ENCODE results near the gene UBE2L3. TPM values are rescaled to one million over a fixed set of nuclear protein-coding genes. Genes with fewer than 3 reads are reported as not detected.

Gene UBE2L3
- total and polyA plus RNA-seq, 5 donors, result 38.8 to 63.6 (median 45.7) TPM

Small RNA genes within 50 kb of the gene (microRNA-seq; reads per million reads assigned to microRNA genes)
- gene MIR130B (267 to 356 reads per million in 2 donors), gene MIR301B (1.3 to 2.1 reads per million in 2 donors)

Other genes starting within 250 kb of the UBE2L3 start
- under 1 TPM in 3 of 4 donors, not detected in 1; 0.06 to 0.14 (median 0.08) TPM for gene RIMBP3B, start 184.0 kb upstream of the UBE2L3 start, total RNA-seq
- not detected for gene RIMBP3B, start 184.0 kb upstream of the UBE2L3 start, polyA plus RNA-seq
- 1 to 10 TPM; 1.1 to 2.1 (median 1.8) TPM for gene HIC2, start 150.3 kb upstream of the UBE2L3 start, total RNA-seq
- gene HIC2, start 150.3 kb upstream of the UBE2L3 start, polyA plus RNA-seq, result 1.7 TPM
- gene TMEM191C, start 100.3 kb upstream of the UBE2L3 start, total RNA-seq, result 1 to 10 TPM in 2 of 4 donors, under 1 TPM in 1, not detected in 1; 0.68 to 1.4 (median 1.2) TPM
- gene TMEM191C, start 100.3 kb upstream of the UBE2L3 start, polyA plus RNA-seq, result 0.66 TPM
- gene RIMBP3C, start 16.3 kb upstream of the UBE2L3 start, total RNA-seq, result under 1 TPM in 2 of 4 donors, not detected in 2; 0.18 to 0.23 TPM
- 0.02 TPM for gene RIMBP3C, start 16.3 kb upstream of the UBE2L3 start, polyA plus RNA-seq
- 1 to 10 TPM; 3.6 to 5.8 (median 5.3) TPM for gene YDJC, start 62.3 kb downstream of the UBE2L3 start, total RNA-seq
- 7.9 TPM for gene YDJC, start 62.3 kb downstream of the UBE2L3 start, polyA plus RNA-seq
- gene CCDC116, start 65.0 kb downstream of the UBE2L3 start, total RNA-seq, result under 1 TPM in 2 of 4 donors, not detected in 2; 0.34 TPM
- 0.29 TPM for gene CCDC116, start 65.0 kb downstream of the UBE2L3 start, polyA plus RNA-seq
- gene SDF2L1, start 74.6 kb downstream of the UBE2L3 start, total RNA-seq, result 10 to 100 TPM; 14.4 to 37.5 (median 33.4) TPM
- 35.9 TPM for gene SDF2L1, start 74.6 kb downstream of the UBE2L3 start, polyA plus RNA-seq
- gene PPIL2, start 98.3 kb downstream of the UBE2L3 start, total RNA-seq, result 10 to 100 TPM; 20.4 to 32.0 (median 26.0) TPM
- gene PPIL2, start 98.3 kb downstream of the UBE2L3 start, polyA plus RNA-seq, result 22.6 TPM
- gene YPEL1, start 168.1 kb downstream of the UBE2L3 start, total RNA-seq, result 10 to 100 TPM in 1 of 4 donors, 1 to 10 TPM in 3; 4.7 to 12.5 (median 6.4) TPM
- 4.1 TPM for gene YPEL1, start 168.1 kb downstream of the UBE2L3 start, polyA plus RNA-seq

Measured in right cardiac atrium (tissue), 5 donors.